HUES48 (cell line): ENCODE measurements around the gene KLF5.
A peak's percentile ranks its signal among the peaks of the same experiment; 100 is the strongest.

Source experiments
- H3K27ac ChIP-seq: one replicate; pipeline ENCODE4 v1.7.0; 2013; ENCODE audit warnings: low read depth, low read length, inconsistent platforms
- H3K27me3 ChIP-seq: 2 replicates; pipeline ENCODE4 v1.6.1; 2013; ENCODE audit warnings: mild to moderate bottlenecking, low read length; ENCODE audit not compliant: control insufficient read depth, insufficient read depth
- H3K36me3 ChIP-seq: 2 replicates; pipeline ENCODE4 v1.6.1; 2013; ENCODE audit warnings: low read length; ENCODE audit not compliant: control insufficient read depth, insufficient read depth
- H3K4me1 ChIP-seq: 2 replicates; pipeline ENCODE4 v1.6.1; 2013; ENCODE audit warnings: mild to moderate bottlenecking, low read length; ENCODE audit not compliant: control insufficient read depth, insufficient read depth
- H3K4me3 ChIP-seq: 2 replicates; pipeline ENCODE4 v1.5.1; 2013; ENCODE audit warnings: mild to moderate bottlenecking, low read depth, low read length
- H3K9ac ChIP-seq: 2 replicates; pipeline ENCODE4 v1.6.1; 2013; ENCODE audit warnings: mild to moderate bottlenecking, low read depth, low read length, moderate library complexity
- H3K9me3 ChIP-seq: 2 replicates; pipeline ENCODE4 v1.6.1; 2013; ENCODE audit warnings: low read length; ENCODE audit not compliant: control insufficient read depth, insufficient read depth

The KLF5 gene

DNA sequence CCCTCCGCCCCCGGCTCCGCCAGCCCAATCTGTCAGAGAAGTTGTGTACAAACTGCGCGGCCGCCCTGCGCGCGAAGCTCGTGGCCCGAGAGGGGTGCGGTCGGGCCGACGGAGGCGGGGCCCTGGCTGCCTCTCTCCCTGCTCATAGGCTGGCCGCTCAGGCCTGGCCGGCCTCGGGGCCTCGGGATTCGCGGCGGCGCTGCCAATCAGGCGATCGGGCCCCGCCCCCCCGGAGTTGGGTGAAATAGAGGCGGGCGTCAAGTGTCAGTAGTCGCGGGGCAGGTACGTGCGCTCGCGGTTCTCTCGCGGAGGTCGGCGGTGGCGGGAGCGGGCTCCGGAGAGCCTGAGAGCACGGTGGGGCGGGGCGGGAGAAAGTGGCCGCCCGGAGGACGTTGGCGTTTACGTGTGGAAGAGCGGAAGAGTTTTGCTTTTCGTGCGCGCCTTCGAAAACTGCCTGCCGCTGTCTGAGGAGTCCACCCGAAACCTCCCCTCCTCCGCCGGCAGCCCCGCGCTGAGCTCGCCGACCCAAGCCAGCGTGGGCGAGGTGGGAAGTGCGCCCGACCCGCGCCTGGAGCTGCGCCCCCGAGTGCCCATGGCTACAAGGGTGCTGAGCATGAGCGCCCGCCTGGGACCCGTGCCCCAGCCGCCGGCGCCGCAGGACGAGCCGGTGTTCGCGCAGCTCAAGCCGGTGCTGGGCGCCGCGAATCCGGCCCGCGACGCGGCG lies at the start of gene KLF5:
KLF5 (plus strand) TSS at position 270 of the 724 bp plus-strand sequence; CDS start at position 593, 323 bp downstream.
- H3K27ac ChIP-seq = no peak within 1 kb of the TSS
- peaks cover 43% of the 10 kb centered on the region for H3K4me1 ChIP-seq
- H3K9me3 ChIP-seq = no peaks in the 10 kb centered on the region
- H3K27me3 ChIP-seq = peaks cover 61% of the 10 kb centered on the region
- peak within 1 kb of the TSS; percentile 73 for H3K4me3 ChIP-seq
- peak within 1 kb of the TSS; percentile 18; the same call in 1 of the 2 replicates for H3K9ac ChIP-seq
- no peaks in the 10 kb centered on the region for H3K36me3 ChIP-seq

DNA sequence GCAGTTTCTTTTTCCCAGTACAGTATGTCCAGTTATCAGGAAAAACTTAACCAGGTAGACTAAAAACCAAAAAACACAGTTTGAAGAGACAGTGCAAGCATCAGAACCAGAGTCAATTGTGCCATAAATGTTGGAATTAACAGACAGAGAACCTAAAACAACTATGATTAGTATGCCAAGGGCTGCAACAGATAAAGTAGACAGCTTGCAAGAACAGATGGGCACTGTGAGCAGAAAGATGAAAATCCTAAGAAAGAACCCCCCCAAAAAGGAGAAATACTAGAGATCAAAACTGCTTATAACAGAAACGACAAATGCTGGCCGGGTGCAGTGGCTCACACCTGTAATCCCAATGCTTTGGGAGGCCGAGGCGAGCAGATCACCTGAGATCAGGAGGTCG lies 47.1 kb upstream of the KLF5 start:
- Histone ChIP-seq H3K9me3 (no peaks in the 10 kb centered on the region), H3K9ac (no peak overlapping the region), H3K4me3 (no peak overlapping the region), H3K27me3 (no peaks in the 10 kb centered on the region), H3K27ac (no peak overlapping the region), H3K36me3 (no peaks in the 10 kb centered on the region), H3K4me1 (no peaks in the 10 kb centered on the region)

DNA sequence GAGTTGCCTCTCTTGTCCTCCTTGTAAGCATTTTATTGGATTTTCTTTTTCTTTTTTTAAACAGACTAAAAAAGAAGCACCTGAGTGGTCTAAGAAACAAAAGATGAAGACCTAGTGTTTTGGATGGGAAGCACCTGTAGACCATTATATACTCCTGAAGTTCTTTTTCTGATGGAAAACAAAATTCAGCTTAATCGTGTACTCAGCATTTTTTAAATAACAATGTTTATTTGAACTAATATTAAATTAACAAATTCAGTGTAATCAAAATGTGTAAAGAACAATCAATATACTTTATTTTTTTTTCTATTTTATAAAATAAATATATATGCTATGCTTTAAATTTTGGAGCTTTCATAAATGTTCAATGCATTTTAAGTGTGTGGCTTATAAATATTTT lies 43.0 kb upstream of the KLF5 start:
- Histone ChIP-seq H3K4me3 (no peak overlapping the region), H3K9me3 (no peaks in the 10 kb centered on the region), H3K4me1 (no peaks in the 10 kb centered on the region), H3K27ac (no peak overlapping the region), H3K27me3 (no peaks in the 10 kb centered on the region), H3K36me3 (no peaks in the 10 kb centered on the region), H3K9ac (no peak overlapping the region)

DNA sequence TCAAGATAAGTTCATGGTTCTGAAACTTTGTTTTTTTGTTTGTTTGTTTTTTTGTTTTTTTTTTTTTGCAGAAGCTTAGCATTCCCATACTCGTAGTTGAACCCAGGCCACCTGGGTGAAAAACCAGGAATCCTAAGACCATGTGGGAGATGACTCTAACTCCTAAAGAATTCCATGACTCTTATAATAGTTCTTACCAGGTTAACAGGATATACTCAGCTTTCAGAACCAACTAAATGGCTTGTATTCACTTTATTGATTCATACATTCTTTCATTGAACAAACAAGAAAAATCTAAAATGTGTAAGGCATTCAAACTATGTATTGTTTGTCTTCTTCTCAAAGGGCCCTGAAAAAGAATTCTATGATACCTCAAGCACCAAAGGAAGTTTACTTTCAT lies 40.5 kb upstream of the KLF5 start:
- Histone ChIP-seq H3K27ac (no peak overlapping the region), H3K4me1 (no peaks in the 10 kb centered on the region)

DNA sequence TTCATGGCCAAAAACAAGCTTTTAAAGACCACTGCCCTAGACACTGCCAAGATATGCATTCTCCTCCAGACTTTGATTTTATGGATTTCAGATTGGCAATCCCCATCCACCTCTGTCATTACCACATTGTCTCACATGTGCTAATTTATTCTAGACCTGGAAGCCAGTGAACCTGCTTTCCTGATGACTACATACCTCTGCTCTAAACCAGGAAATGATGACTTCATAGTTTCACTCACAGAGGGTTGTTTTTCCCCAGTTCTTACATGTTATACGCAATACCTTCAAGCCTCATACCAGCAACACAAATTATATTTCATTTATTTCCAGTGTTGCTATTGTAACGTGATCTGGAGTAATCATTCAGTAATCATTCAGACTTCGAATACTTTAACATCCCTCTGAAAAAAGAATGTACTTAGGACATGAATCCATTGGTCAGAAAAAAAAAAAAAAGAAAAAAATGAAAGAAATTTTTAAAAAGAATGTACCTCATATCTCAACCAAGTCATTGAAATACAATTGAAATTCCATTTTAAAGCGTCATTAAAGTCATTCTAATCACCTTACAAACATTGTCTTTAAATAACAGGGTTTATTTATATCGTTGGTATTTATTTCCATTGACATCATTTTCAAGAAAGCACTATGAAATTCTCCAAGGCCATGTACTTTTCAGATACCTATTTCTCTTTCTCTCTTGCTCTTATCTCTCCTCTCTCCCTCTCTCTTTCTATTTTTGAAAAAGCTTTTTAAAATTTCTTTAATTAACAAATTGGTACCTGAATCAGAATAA lies 33.4 kb upstream of the KLF5 start:
- Histone ChIP-seq H3K4me1 (no peaks in the 10 kb centered on the region), H3K36me3 (no peaks in the 10 kb centered on the region), H3K27me3 (no peaks in the 10 kb centered on the region), H3K27ac (no peak overlapping the region), H3K9me3 (no peaks in the 10 kb centered on the region), H3K4me3 (no peak overlapping the region), H3K9ac (no peak overlapping the region)

More for the DNA sequence above, 40.5 kb upstream of the KLF5 start:
- no peak overlapping the region for H3K4me3 ChIP-seq
- no peaks in the 10 kb centered on the region for H3K27me3 ChIP-seq
- no peak overlapping the region for H3K9ac ChIP-seq
- no peaks in the 10 kb centered on the region for H3K36me3 ChIP-seq
- H3K9me3 ChIP-seq = no peaks in the 10 kb centered on the region

DNA sequence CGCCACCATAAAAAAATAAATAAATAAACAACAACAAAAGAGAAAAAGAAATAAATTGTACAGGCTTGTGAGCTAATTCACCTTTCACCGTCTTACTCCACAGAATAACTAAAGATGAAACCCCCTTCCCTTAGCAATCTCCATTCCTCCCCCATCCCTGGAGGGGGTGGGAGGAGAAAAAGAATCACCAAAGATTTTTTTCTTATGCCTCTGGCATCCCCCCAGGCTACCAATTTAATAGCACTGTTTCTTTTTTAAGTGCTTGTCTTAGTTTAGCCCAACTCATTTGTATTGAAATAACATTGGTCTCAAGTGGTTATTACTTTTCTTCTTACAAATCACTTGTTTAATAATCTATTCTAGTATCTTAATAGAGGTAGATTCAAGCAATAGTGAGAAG lies 23.9 kb upstream of the KLF5 start:
- peaks cover 22% of the 10 kb centered on the region for H3K4me1 ChIP-seq

DNA sequence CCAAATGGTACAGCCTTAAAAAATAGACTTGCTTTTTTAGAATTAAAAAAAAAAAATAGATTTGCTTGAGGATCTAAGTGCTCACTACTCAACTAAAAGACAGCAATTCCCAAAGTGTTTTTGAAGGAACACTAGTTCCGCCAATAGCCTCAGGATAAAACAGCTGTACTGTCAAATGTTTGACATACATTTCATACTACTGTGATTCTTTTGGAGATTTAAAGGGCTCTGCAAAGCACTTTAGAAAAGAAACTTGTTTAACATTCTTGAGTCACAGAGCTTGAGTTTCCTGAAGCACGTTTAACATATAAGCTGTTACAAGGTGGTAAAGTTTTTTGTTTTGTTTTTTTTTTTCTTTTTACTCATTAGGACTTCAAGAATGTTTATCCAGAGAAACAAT lies 23.1 kb upstream of the KLF5 start:
- H3K9ac ChIP-seq = no peak overlapping the region
- H3K9me3 ChIP-seq = no peaks in the 10 kb centered on the region
- no peak overlapping the region for H3K4me3 ChIP-seq
- H3K36me3 ChIP-seq = no peaks in the 10 kb centered on the region
- 0 out of 2 replicates have a peak, but pooled peaks cover 5% of the 10 kb centered on the region for H3K27me3 ChIP-seq
- H3K27ac ChIP-seq = no peak overlapping the region
- peaks cover 28% of the 10 kb centered on the region for H3K4me1 ChIP-seq

More for the DNA sequence above, 23.9 kb upstream of the KLF5 start:
- Histone ChIP-seq H3K27ac (no peak overlapping the region), H3K9ac (no peak overlapping the region), H3K27me3 (0 out of 2 replicates have a peak, but pooled peaks cover 5% of the 10 kb centered on the region), H3K9me3 (no peaks in the 10 kb centered on the region), H3K36me3 (no peaks in the 10 kb centered on the region), H3K4me3 (no peak overlapping the region)

DNA sequence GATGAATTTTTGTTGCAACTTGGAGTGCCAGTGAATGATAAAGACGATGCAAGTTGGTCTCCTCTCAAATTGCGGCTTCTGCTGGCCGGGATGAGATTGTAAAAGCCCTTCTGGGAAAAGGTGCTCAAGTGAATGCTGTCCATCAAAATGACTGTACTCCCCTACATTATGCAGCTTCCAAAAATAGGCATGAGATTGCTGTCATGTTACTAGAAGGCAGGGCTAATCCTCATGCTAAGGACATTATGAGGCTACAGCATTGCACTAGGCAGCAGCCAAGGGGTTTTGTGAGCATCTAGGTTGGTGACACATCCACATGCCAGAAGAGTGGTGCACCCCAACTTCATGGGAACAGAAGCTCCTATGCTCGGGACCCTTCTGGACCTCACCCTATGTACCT lies 22.2 kb upstream of the KLF5 start:
- Histone ChIP-seq H3K36me3 (no peaks in the 10 kb centered on the region), H3K27ac (no peak overlapping the region), H3K4me3 (no peak overlapping the region), H3K9ac (no peak overlapping the region), H3K27me3 (0 out of 2 replicates have a peak, but pooled peaks cover 5% of the 10 kb centered on the region), H3K9me3 (no peaks in the 10 kb centered on the region), H3K4me1 (peaks cover 28% of the 10 kb centered on the region)

DNA sequence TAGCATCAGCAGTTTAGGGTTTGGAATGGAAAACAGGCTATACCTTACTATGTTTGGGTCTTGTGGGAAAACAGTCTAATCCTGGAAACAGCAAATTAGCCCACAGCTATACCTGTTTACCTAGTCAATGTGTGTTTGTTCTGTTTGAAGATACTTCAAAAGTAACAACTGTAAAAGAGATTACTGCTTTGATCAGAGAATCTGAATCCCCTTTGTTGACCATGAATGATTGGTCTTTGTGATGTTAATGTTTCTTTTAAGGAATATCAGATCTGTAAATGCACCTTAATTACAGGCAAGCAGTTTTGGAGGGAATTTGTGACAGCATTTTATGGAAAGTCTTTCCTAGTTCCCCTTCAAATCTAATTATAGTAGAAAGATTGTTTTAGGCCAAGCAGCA lies 20.7 kb upstream of the KLF5 start:
- Histone ChIP-seq H3K9me3 (no peaks in the 10 kb centered on the region), H3K27me3 (0 out of 2 replicates have a peak, but pooled peaks cover 5% of the 10 kb centered on the region), H3K4me1 (peaks cover 28% of the 10 kb centered on the region), H3K4me3 (no peak overlapping the region), H3K9ac (no peak overlapping the region), H3K27ac (no peak overlapping the region), H3K36me3 (no peaks in the 10 kb centered on the region)

DNA sequence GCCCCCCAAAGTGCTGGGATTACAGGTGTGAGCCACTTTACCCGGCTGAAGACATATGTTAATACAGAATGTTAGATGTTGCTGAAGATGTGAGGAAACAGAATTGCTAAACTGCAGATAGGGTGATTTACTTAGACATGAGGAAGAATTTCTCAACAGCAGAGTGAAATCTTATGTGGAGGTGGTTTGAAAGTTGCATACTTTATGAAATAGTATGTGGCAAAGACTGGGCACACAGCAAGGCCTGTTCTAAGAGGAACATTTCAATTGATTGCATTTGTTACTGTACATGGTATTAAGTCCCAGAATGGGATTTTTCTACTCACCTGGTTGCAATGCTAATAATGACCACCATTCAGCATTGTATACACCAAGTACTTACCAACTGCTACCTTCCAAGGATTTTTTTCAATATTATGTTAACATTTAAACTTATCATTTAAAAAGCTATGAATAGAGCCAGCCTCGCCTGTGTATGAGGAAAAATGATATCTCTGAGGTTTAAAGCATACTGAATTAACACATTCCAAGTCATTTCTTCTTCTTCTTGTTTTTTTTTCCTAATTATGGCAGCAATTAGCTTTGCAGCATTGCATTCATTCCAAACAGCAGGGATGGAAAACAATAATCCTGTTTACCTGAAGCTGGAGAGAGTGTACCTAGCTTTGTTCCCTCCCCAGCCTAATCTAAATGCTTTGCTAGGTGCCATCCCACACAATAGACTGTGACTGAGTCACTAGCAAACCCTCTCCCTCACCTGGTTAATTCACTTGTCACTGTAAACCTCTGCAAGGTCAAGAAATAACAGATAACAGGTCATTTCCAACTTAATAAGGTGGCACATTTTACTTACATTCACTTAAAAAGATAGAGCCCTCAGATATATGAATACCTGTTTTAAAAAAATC lies 19.4 kb upstream of the KLF5 start:
- Histone ChIP-seq H3K4me1 (peaks cover 28% of the 10 kb centered on the region), H3K9me3 (no peaks in the 10 kb centered on the region)

More for the DNA sequence above, 19.4 kb upstream of the KLF5 start:
- H3K9ac ChIP-seq = no peak overlapping the region
- 0 out of 2 replicates have a peak, but pooled peaks cover 5% of the 10 kb centered on the region for H3K27me3 ChIP-seq
- H3K27ac ChIP-seq = peak overlapping the region; percentile 46
- no peaks in the 10 kb centered on the region for H3K36me3 ChIP-seq
- no peak overlapping the region for H3K4me3 ChIP-seq
